Measurements from ENCODE around the gene AGPAT3. TPM values are rescaled to one million over a fixed set of nuclear protein-coding genes. Genes with fewer than 3 reads are reported as not detected.

Gene AGPAT3
- total RNA-seq, 1 experiment from 2014 or later = 13.0 TPM

DNA sequence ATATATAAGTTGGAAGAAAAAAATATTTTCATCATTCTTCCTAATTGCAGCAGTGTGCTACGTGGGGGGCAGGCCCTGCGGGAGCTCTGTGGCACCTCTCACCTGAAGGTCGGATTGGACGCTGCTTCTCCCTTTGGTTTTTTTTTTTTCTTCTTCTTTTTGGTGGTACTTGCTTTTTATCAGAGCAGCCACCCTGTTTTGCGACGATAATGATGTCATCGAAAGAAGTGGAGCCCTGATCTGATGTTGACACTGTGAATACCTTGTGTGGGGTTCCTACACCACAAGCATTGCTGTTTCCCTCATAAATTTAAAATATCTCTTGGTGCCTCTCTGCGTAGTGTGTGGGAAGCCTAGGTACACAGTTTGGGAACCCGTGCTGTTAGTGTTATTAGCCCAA lies 152.6 kb downstream of the AGPAT3 start:
- H4K91ac ChIP-seq (ENCODE audit: insufficient read length, low read depth, low read length) = no peak overlapping the region
- H3K18ac ChIP-seq (ENCODE audit: insufficient read length, low read depth, low read length) = no peak overlapping the region
- H2BK12ac ChIP-seq (ENCODE audit: insufficient read length, low read depth, low read length) = no peak overlapping the region
- H4K20me1 ChIP-seq (ENCODE audit: control insufficient read depth, insufficient read depth, insufficient read length) = no peaks in the 10 kb centered on the region
- no peak overlapping the region for H3K14ac ChIP-seq (ENCODE audit: insufficient read depth, low read length)
- no peak overlapping the region for H4K8ac ChIP-seq (replicated peaks; ENCODE audit: insufficient read length, low read depth, low read length)
- no peak overlapping the region for H3T11ph ChIP-seq (ENCODE audit: low read length)
- no peak overlapping the region for H3K4me2 ChIP-seq (ENCODE audit: insufficient read depth, insufficient read length, low read length)
- H2AK5ac ChIP-seq (ENCODE audit: insufficient read length, low read length) = no peak overlapping the region
- H4K5ac ChIP-seq (ENCODE audit: insufficient read length, low read depth, low read length) = no peak overlapping the region
- no peak overlapping the region for H2AFZ ChIP-seq (ENCODE audit: low read length)
- no peaks in the 10 kb centered on the region for H3K27me3 ChIP-seq (ENCODE audit: insufficient read depth, low read length)
- peaks cover 3% of the 10 kb centered on the region for H3K79me1 ChIP-seq (ENCODE audit: insufficient read depth, low read depth, low read length, poor library complexity, severe bottlenecking)
- H3K4ac ChIP-seq (ENCODE audit: low read depth, low read length) = no peak overlapping the region
- no peak overlapping the region for H2BK120ac ChIP-seq (ENCODE audit: low read depth, low read length, poor library complexity, severe bottlenecking)
- H3K9me3 ChIP-seq (ENCODE audit: control insufficient read depth, low read depth, low read length) = no peaks in the 10 kb centered on the region
- H3K27ac ChIP-seq (ENCODE audit: insufficient read length, low read depth, low read length) = no peak overlapping the region
- no peak for DNase-seq
- TF ChIP-seq, protein P1, sequence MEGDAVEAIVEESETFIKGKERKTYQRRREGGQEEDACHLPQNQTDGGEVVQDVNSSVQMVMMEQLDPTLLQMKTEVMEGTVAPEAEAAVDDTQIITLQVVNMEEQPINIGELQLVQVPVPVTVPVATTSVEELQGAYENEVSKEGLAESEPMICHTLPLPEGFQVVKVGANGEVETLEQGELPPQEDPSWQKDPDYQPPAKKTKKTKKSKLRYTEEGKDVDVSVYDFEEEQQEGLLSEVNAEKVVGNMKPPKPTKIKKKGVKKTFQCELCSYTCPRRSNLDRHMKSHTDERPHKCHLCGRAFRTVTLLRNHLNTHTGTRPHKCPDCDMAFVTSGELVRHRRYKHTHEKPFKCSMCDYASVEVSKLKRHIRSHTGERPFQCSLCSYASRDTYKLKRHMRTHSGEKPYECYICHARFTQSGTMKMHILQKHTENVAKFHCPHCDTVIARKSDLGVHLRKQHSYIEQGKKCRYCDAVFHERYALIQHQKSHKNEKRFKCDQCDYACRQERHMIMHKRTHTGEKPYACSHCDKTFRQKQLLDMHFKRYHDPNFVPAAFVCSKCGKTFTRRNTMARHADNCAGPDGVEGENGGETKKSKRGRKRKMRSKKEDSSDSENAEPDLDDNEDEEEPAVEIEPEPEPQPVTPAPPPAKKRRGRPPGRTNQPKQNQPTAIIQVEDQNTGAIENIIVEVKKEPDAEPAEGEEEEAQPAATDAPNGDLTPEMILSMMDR (conservative IDR thresholded peaks at IDR 0.05) = no peak
- H2BK20ac ChIP-seq (ENCODE audit: low read depth, low read length, poor library complexity, severe bottlenecking) = no peak overlapping the region
- H3K4me1 ChIP-seq (ENCODE audit: insufficient read depth, low read length) = no peaks in the 10 kb centered on the region
- H3K9ac ChIP-seq (ENCODE audit: extremely low read depth, insufficient read length, low read length) = no peak overlapping the region
- H3K4me3 Mint-ChIP-seq = no peak overlapping the region
- no peak overlapping the region for H3K27ac Mint-ChIP-seq
- peaks cover 3% of the 10 kb centered on the region for H3K23me2 ChIP-seq (ENCODE audit: insufficient read length, low read depth, low read length, poor library complexity, severe bottlenecking)
- no peaks in the 10 kb centered on the region; a peak in 1 of 5 replicates for H3K9me3 Mint-ChIP-seq
- no peak overlapping the region for H2BK5ac ChIP-seq (ENCODE audit: insufficient read length, low read length)
- H3K27me3 Mint-ChIP-seq (ENCODE audit: low read depth) = no peaks in the 10 kb centered on the region
- no CpG with 5 or more reads among the region's 9 CpGs for WGBS (ENCODE audit: extremely low coverage, insufficient read length, low lambda C conversion rate)
- H3K23ac ChIP-seq (ENCODE audit: insufficient read length, low read depth, low read length) = no peak overlapping the region
- no peak overlapping the region for H3K56ac ChIP-seq (ENCODE audit: insufficient read length, low read depth, low read length)
- peaks cover 46% of the 10 kb centered on the region; the same call in 1 of the 2 replicates for H3K79me2 ChIP-seq (ENCODE audit: insufficient read depth, low read length)
- H3K4me1 Mint-ChIP-seq = peaks cover 20 to 22% of the 10 kb centered on the region in 2 experiments
- no peak overlapping the region for H2BK15ac ChIP-seq (ENCODE audit: low read depth, low read length)
- H3K36me3 Mint-ChIP-seq (ENCODE audit: insufficient read depth in 1 of 3, low read depth in 3 of 3) = no peaks in the 10 kb centered on the region; a peak in 1 of 7 replicates
